Measurements from ENCODE around the gene TTC39A.

The TTC39A gene

DNA sequence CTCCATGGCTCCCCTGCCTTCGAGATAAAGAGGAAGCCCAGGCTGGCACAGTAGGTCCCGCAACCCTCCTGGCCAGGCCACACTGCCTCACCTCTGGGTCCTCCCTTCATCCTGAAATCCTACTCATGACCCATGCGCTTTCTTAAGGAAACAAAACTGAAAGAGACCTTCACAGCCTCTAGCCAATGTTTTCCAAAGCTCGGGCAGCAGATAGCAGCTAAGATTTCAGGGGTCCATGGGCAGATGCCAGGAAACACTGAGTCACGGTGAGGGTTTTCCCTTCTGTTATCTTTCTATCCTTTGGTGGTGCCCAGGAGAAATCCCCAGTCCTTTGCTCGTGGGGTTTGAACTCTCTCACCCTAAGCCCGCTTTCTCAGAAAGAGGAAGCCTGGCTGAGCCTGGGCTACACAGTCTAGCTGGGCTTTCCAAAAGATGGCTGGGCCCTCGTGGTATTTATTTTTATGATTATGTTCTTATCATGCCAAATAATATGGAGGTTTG is 26.6 kb downstream of the TTC39A start:
- H3K4me3 ChIP-seq (ENCODE audit: low read depth, low read length) = no peak overlapping the region
- TF ChIP-seq, protein P1, sequence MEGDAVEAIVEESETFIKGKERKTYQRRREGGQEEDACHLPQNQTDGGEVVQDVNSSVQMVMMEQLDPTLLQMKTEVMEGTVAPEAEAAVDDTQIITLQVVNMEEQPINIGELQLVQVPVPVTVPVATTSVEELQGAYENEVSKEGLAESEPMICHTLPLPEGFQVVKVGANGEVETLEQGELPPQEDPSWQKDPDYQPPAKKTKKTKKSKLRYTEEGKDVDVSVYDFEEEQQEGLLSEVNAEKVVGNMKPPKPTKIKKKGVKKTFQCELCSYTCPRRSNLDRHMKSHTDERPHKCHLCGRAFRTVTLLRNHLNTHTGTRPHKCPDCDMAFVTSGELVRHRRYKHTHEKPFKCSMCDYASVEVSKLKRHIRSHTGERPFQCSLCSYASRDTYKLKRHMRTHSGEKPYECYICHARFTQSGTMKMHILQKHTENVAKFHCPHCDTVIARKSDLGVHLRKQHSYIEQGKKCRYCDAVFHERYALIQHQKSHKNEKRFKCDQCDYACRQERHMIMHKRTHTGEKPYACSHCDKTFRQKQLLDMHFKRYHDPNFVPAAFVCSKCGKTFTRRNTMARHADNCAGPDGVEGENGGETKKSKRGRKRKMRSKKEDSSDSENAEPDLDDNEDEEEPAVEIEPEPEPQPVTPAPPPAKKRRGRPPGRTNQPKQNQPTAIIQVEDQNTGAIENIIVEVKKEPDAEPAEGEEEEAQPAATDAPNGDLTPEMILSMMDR (IDR thresholded peaks at IDR 0.05; ENCODE audit: insufficient read depth, low read depth, low read length, missing control alignments) = no peak
- DNase-seq (ENCODE audit: low read depth) = peak; percentile 61

DNA sequence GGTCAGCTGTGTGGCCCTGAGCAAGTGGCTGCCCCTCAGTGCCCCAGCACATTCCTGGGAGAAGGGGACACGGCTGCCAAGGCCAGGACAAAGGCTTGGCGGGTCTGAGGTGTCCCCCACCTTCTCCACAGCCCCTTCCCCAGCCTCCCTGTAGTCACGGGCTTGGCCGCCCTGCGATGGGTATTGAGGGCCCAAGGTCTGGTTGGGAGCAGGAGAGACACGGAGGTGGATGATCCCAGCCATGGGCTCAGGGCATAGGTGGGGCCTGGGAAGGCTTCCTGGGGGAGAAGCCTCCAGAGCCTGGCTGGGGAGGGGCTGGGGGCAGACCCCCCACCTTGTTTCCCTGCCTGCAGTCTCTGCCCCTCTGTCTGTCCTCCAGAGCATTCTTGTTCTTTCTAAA is 27.0 kb downstream of the TTC39A start:
- DNase-seq (ENCODE audit: low read depth) = no peak
- H3K4me3 ChIP-seq (ENCODE audit: low read depth, low read length) = no peak overlapping the region
- TF ChIP-seq, protein P1 (IDR thresholded peaks at IDR 0.05; ENCODE audit: insufficient read depth, low read depth, low read length, missing control alignments) = no peak

DNA sequence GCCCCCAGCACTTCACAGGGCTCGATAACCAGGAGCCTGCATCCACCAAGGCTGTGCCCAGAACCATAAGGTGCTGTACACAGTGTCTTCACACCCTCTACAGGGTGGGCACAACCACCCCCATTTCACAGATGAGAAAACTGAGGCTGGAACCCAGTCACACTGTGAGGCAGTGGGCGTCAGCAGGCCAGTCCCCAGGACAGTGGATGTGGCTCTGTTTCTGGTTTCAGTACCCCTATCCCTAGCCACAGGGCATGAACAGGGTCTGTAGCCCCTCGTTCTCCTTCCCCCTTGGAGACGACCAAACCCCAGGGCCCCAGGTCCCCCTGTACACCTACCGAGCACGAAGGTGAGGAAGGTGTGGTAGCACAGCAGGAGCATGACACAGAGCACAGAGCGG is 27.6 kb downstream of the TTC39A start:
- DNase-seq (ENCODE audit: low read depth) = no peak
- TF ChIP-seq, protein P1 (IDR thresholded peaks at IDR 0.05; ENCODE audit: insufficient read depth, low read depth, low read length, missing control alignments) = no peak
- H3K4me3 ChIP-seq (ENCODE audit: low read depth, low read length) = no peak overlapping the region

GRCh38 chr1:51302270-51302669 is 28.1 kb downstream of the TTC39A start:
- TF ChIP-seq, protein P1 (IDR thresholded peaks at IDR 0.05; ENCODE audit: insufficient read depth, low read depth, low read length, missing control alignments) = no peak
- H3K4me3 ChIP-seq (ENCODE audit: low read depth, low read length) = no peak overlapping the region
- DNase-seq (ENCODE audit: low read depth) = no peak

GRCh38 chr1:51301844-51302162 is 28.6 kb downstream of the TTC39A start:
- TF ChIP-seq, protein P1 (IDR thresholded peaks at IDR 0.05; ENCODE audit: insufficient read depth, low read depth, low read length, missing control alignments) = no peak
- peak; percentile 46 for DNase-seq (ENCODE audit: low read depth)
- H3K4me3 ChIP-seq (ENCODE audit: low read depth, low read length) = no peak overlapping the region

DNA sequence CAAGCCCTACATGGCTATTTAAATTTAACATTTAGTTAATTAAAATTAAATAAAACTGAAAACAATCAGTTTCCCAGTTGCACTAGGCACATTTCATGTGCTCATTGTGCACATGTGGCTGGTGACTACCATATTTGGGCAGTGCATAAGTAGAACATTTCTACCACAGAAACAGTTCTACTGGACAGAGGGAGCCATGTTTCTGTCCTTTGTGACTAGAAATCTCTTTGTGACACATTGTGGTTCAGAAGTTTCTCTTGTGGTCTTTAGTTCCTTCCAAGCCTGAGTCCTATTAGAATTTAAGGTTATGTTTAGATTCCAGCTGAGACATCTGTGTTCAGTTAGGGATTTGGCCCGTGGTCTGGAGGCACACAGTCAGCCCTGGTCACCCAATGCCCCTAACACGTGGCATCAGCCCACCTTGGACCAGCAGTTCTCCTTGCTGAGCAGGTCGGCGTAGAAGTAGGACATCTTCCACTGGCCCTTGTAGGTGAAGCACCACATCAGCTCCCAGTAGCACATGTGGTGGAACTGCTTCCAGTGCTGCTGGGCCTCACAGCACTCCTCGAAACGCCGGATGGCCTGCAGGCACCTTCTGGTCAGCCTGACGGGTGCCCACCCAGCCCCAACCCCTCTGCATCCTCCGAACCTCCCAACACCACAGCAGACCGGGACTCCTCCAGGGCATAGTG is 29.1 kb downstream of the TTC39A start:
- DNase-seq (ENCODE audit: low read depth) = peak; percentile 72

More for the DNA sequence above, 29.1 kb downstream of the TTC39A start:
- TF ChIP-seq, protein P1 (IDR thresholded peaks at IDR 0.05; ENCODE audit: insufficient read depth, low read depth, low read length, missing control alignments) = no peak
- no peak overlapping the region for H3K4me3 ChIP-seq (ENCODE audit: low read depth, low read length)

Data from GM12865 (cell line).